Glutamatergic neuron (in vitro differentiated cells): ENCODE results near the gene C19orf67. TPM values are rescaled to one million over a fixed set of nuclear protein-coding genes. Genes with fewer than 3 reads are reported as not detected.

Source experiments
- DNase-seq: peaks from one replicate; pipeline ENCODE4 v3.0.0; 2022
- H3K27ac Mint-ChIP-seq: one replicate; pipeline ENCODE4 v1.8.0; 2020; ENCODE audit warnings: mild to moderate bottlenecking, mixed read lengths, inconsistent platforms; ENCODE audit not compliant: unreplicated experiment
- H3K27me3 Mint-ChIP-seq: one replicate; pipeline ENCODE4 v1.8.0; 2020; ENCODE audit warnings: mild to moderate bottlenecking, moderate library complexity, mixed read lengths, inconsistent platforms; ENCODE audit not compliant: unreplicated experiment
- H3K36me3 Mint-ChIP-seq: one replicate; pipeline ENCODE4 v1.8.0; 2020; ENCODE audit warnings: mild to moderate bottlenecking, mixed read lengths, inconsistent platforms; ENCODE audit not compliant: unreplicated experiment
- H3K4me1 Mint-ChIP-seq: one replicate; pipeline ENCODE4 v1.8.0; 2020; ENCODE audit warnings: mild to moderate bottlenecking, low read depth, mixed read lengths, inconsistent platforms; ENCODE audit not compliant: unreplicated experiment
- H3K4me3 Mint-ChIP-seq: one replicate; pipeline ENCODE4 v1.8.0; 2020; ENCODE audit warnings: mild to moderate bottlenecking, mixed read lengths, inconsistent platforms; ENCODE audit not compliant: unreplicated experiment
- H3K9me3 Mint-ChIP-seq: one replicate; pipeline ENCODE4 v1.8.0; 2020; ENCODE audit warnings: mild to moderate bottlenecking, moderate library complexity, mixed read lengths, inconsistent platforms; ENCODE audit not compliant: unreplicated experiment
- CTCF ChIP-seq: fragments of 200-600 bp; sonication (generic); IDR thresholded peaks from one replicate; pipeline ENCODE4 v1.5.0; 2021; ENCODE audit not compliant: partially characterized antibody, unreplicated experiment
- total RNA-seq: library from RNA; stranded (reverse); fragmentation: NEBNext Ultra II Directional; extraction: Animal tissue kit (Norgen Biotek cat#: 25700); gene quantifications from one replicate; pipeline ENCODE4 v1.2.1, GENCODE V29; 2021; ENCODE audit not compliant: unreplicated experiment

The C19orf67 gene
- total RNA-seq, 1 donor from 2014 or later, result 0.71 TPM

GRCh38 chr19:14082675-14082960 lies 3.0 kb downstream of the C19orf67 start:
- Mint-ChIP-seq H3K27ac (no peak overlapping the region), H3K4me1 (peaks cover 3% of the 10 kb centered on the region), H3K27me3 (peaks cover 4% of the 10 kb centered on the region), H3K36me3 (no peaks in the 10 kb centered on the region), H3K9me3 (peaks cover 7% of the 10 kb centered on the region), H3K4me3 (peak overlapping the region; percentile 95)
- DNase-seq, result no peak
- no peak for TF ChIP-seq CTCF

- peak; percentile 51 for DNase-seq
- H3K27me3 Mint-ChIP-seq, result peaks cover 4% of the 10 kb centered on the region
- no peaks in the 10 kb centered on the region for H3K36me3 Mint-ChIP-seq
- peak overlapping the region; percentile 95 for H3K4me3 Mint-ChIP-seq
- no peak for TF ChIP-seq CTCF
- H3K27ac Mint-ChIP-seq, result peak overlapping the region; percentile 98
- peaks cover 3% of the 10 kb centered on the region for H3K4me1 Mint-ChIP-seq
- peaks cover 7% of the 10 kb centered on the region for H3K9me3 Mint-ChIP-seq
Measured at GRCh38 chr19:14081797-14082674, 3.5 kb downstream of the C19orf67 start.

GRCh38 chr19:14080887-14081796 lies 4.4 kb downstream of the C19orf67 start:
- DNase-seq, result peak; percentile 100
- Mint-ChIP-seq H3K36me3 (no peaks in the 10 kb centered on the region), H3K4me3 (peak overlapping the region; percentile 95), H3K4me1 (peaks cover 3% of the 10 kb centered on the region), H3K9me3 (peaks cover 7% of the 10 kb centered on the region), H3K27me3 (peaks cover 4% of the 10 kb centered on the region), H3K27ac (peak overlapping the region; percentile 98)
- no peak for TF ChIP-seq CTCF

GRCh38 chr19:14078411-14078810 lies 7.2 kb downstream of the C19orf67 start:
- Mint-ChIP-seq H3K36me3 (no peaks in the 10 kb centered on the region), H3K27me3 (peaks cover 12% of the 10 kb centered on the region), H3K9me3 (peaks cover 8% of the 10 kb centered on the region), H3K4me3 (no peak overlapping the region), H3K27ac (no peak overlapping the region), H3K4me1 (peaks cover 3% of the 10 kb centered on the region)
- no peak for DNase-seq
- no peak for TF ChIP-seq CTCF
